Esophagus (tissue), 2 donors: ENCODE data around the gene HYI. TPM values are rescaled to one million over a fixed set of nuclear protein-coding genes. Genes with fewer than 3 reads are reported as not detected.
"Not testable (repeated sequence)": the region's sequence is repeated elsewhere in the genome, so short reads cannot be mapped to it uniquely, and the experiment has no call there.

ENCODE experiments used
- H3K27ac ChIP-seq, 2 donors: one replicate each; pipeline ENCODE4 v1.5.1; 2013; ENCODE audit warnings: low read depth in 2 of 2, mild to moderate bottlenecking in 2 of 2, inconsistent platforms in 1 of 2, low read length in 1 of 2, moderate library complexity in 1 of 2
- H3K27me3 ChIP-seq, 2 donors: one replicate each; pipeline ENCODE4 v1.6.1; 2013; ENCODE audit warnings: low read length in 2 of 2, control low read depth in 1 of 2, mild to moderate bottlenecking in 1 of 2; ENCODE audit not compliant: insufficient read depth in 2 of 2, control insufficient read depth in 1 of 2
- H3K36me3 ChIP-seq, 2 donors: one replicate each; pipeline ENCODE4 v1.6.1; 2013; ENCODE audit warnings: low read length in 1 of 2; ENCODE audit not compliant: control insufficient read depth in 2 of 2, insufficient read depth in 2 of 2
- H3K4me1 ChIP-seq, 2 donors: one replicate each; pipeline ENCODE4 v1.6.1; 2013; ENCODE audit warnings: low read length in 1 of 2; ENCODE audit not compliant: control insufficient read depth in 2 of 2, insufficient read depth in 2 of 2
- H3K4me3 ChIP-seq, 2 donors: one replicate each; pipeline ENCODE4 v1.5.1; 2013; ENCODE audit warnings: low read length in 2 of 2, mild to moderate bottlenecking in 2 of 2, low read depth in 1 of 2, moderate library complexity in 1 of 2
- H3K9me3 ChIP-seq, 2 donors: one replicate each; pipeline ENCODE4 v1.6.1; 2013; ENCODE audit warnings: mild to moderate bottlenecking in 2 of 2, low read depth in 1 of 2, low read length in 1 of 2, moderate library complexity in 1 of 2; ENCODE audit not compliant: control insufficient read depth in 2 of 2, insufficient read depth in 1 of 2
- WGBS, 2 donors: extraction: QIAGEN DNeasy Blood & Tissue Kit; methylation state at CpG; one replicate each; pipeline ENCODE4 v1.1.7; 2013; 5-methylcytosine and 5-hydroxymethylcytosine counted together
- polyA plus RNA-seq, 2 donors: library from polyadenylated mRNA; stranded (reverse); fragments of 200-250 nt; gene quantifications; one replicate each; pipeline ENCODE4 v1.2.3, GENCODE V29; 2013
- donor health status: healthy with polysubstance abuse.
- donor health status: Bipolar disorder and iron deficiency.

Gene HYI
- polyA plus RNA-seq, 2 donors = 22.8 to 27.4 TPM

DNA sequence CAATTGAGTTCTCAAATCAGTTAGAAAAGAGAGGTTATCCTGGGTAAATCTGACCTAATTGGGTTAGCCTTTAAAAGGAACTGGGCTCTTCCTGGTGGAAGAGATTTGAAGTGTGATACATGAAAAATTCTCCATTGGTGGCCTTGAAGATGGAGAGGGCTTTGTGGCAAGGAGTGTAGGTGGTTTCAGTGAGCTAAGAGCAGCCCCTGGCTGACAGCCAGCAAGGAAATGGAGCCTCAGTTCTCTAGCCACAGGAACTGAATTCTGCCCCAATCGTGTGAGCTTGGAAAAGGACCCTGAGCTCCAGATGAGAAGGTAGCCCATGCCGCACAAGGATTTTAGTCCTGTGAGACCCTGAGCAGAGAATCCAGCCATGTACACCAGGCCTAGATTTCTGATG, 12.7 kb upstream of the HYI start:
- Histone ChIP-seq H3K4me1 (peaks cover 0 to 2% of the 10 kb centered on the region in 2 donors), H3K9me3 (no peaks in the 10 kb centered on the region), H3K36me3 (no peaks in the 10 kb centered on the region), H3K27me3 (no peaks in the 10 kb centered on the region), H3K27ac (no peak overlapping the region), H3K4me3 (no peak overlapping the region)
- 67 to 70% methylated on average over 2 of the region's 2 CpGs for WGBS, 2 donors

DNA sequence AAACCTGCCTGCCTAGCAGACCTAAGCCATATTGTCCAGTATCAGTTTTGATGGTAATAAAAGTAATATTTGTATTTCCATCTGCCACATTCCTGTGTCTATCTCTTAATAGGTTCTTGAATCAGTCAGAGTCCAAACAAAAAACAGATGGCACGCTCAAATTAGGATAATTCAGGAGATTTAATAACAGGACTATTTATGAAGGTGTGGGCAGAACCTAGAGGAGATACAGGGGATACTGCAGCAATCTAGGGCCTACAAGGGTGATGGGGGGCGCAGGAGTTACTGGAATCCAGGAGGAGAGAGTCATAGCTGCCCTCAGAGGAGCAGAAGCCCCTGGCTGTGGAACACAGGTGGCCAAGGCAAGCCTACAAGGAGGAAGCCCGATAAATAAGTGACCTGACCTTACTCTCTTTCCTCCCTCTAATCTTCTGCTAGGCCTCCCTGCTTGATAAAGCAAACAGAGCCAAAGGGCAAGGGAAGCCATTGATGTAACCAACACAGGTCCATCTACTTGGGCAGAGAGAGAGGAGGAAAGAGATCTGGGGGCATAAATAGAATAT, 11.9 kb upstream of the HYI start:
- Histone ChIP-seq H3K36me3 (no peaks in the 10 kb centered on the region), H3K27ac (no peak overlapping the region), H3K27me3 (no peaks in the 10 kb centered on the region), H3K4me3 (no peak overlapping the region), H3K9me3 (no peaks in the 10 kb centered on the region), H3K4me1 (peaks cover 0 to 2% of the 10 kb centered on the region in 2 donors)
- 66 to 72% methylated on average over 3 of the region's 3 CpGs for WGBS, 2 donors

DNA sequence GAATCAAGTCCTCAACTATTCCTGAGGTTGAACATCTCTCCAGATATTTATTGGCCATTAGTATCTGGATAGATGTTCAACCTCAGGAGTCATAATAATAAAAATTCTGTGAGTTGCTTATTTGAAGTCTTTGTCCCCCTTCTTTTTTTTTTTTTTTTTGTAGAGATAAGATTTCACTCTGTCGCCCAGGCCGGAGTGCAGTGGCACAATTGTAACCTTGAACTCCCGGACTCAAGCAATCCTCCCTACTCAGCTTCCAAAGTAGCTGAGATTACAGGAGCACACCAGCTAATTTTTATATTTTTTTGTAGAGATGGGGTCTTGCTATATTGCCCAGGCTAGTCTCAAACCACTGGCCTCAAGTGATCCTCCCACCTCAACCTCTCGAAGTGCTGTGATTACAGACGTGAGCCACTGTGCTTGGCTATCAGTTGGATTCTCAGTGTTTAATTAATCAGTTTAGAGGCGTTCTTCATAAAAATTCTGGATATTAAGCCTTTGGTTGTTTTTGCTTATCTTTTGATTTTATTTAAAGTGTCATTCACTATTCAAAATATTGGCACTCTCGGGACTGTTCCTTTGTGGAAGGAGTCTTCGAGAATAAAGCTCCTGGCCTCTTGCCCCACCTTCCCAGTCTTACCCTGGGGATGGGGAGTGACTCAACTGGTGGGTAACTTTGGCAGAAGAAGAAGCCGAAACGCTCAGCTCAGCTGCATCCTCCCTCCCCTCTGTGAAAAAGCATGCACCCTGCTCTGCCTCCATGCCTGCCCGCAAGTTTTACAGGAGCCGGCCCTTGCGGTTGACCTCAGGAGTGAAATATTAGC, 11.2 kb upstream of the HYI start:
- H3K27me3 ChIP-seq = no peaks in the 10 kb centered on the region
- WGBS, 2 donors = 67 to 75% methylated on average over 13 of the region's 13 CpGs
- H3K36me3 ChIP-seq = no peaks in the 10 kb centered on the region
- H3K9me3 ChIP-seq = no peaks in the 10 kb centered on the region
- no peak overlapping the region for H3K27ac ChIP-seq
- no peak overlapping the region for H3K4me3 ChIP-seq
- peaks cover 0 to 2% of the 10 kb centered on the region in 2 donors for H3K4me1 ChIP-seq

DNA sequence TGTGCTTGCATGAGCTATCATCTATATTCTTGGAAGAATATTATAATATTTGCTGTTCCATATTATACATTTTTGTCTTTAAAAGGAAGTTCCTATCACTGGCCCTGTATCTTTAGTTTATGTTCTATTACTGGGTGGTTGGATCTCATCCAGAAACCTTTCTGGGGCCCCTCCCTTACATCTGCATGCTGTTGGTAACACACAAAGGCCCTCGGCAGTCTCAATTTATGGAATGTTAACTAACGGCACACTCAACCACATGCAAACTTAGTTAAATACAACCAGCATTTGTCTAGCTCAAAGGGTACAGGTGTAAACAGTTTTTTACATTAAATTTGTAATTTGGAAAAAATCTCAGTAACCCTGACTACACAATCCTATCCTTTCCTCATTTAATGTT, 9.7 kb upstream of the HYI start:
- H3K4me1 ChIP-seq = peaks cover 0 to 2% of the 10 kb centered on the region in 2 donors
- H3K27ac ChIP-seq = no peak overlapping the region
- no peaks in the 10 kb centered on the region for H3K36me3 ChIP-seq
- H3K9me3 ChIP-seq = no peaks in the 10 kb centered on the region
- WGBS, 2 donors = 38 to 51% methylated on average over 2 of the region's 2 CpGs
- no peaks in the 10 kb centered on the region for H3K27me3 ChIP-seq
- no peak overlapping the region for H3K4me3 ChIP-seq

DNA sequence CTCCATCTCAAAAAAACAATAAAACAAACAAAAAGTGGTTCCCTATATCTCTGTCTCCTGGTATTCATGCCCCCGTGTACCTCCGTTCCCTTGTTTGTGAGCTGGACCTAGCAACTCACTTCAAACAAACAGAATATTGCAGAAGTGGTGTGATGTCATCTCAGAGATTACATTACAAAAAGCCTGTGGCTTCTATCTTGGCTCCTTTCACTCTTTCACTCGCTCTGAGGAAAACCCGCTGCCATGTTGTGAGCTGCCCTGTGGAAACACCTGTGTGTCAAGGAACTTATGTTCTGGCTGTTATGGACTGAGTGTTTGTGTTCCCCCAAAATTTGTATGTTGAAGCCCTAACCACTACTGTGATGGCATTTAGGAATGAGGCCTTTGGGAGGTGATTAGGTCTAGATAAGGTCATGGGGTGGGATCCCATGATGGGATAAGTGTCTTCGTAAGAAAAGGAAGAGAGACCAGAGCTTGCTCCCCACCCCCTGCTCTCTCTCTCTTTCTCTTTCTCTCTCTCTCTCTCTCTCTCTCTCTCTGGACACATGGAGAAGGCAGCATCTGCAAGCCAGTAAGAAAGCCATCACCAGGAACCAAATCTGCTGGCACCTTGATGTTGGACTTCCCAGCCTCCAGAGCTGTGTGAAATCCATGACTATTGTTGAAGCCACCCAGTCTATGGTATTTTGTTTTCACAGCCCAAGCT, 7.4 kb upstream of the HYI start:
- no peak overlapping the region for H3K4me3 ChIP-seq
- no peaks in the 10 kb centered on the region for H3K9me3 ChIP-seq
- 81 to 93% methylated on average over 5 of the region's 5 CpGs for WGBS, 2 donors
- H3K27ac ChIP-seq = no peak overlapping the region
- H3K27me3 ChIP-seq = no peaks in the 10 kb centered on the region
- H3K36me3 ChIP-seq = no peaks in the 10 kb centered on the region
- no peaks in the 10 kb centered on the region for H3K4me1 ChIP-seq

DNA sequence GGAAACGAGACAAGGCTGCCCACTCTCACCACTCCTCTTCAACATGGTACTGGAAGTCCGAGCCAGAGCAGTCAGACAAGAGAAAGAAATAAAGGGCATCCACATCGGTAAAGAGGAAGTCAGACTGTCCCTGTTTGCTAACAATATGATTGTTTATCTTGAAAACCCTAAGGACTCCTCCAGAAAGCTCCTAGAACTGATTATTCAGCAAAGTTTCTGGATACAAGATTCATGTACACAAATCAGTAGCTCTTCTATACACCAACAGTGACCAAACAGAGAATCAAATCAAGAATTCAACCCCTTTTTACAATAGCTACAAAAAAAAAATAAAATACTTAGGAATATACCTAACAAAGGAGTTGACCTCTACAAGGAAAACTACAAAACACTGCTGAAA, 4.6 kb upstream of the HYI start:
- H3K9me3 ChIP-seq, H3K4me3 ChIP-seq, H3K27me3 ChIP-seq, H3K36me3 ChIP-seq, H3K27ac ChIP-seq, H3K4me1 ChIP-seq: not testable (repeated sequence)
- WGBS, 2 donors = 86 to 89% methylated on average over 3 of the region's 3 CpGs

DNA sequence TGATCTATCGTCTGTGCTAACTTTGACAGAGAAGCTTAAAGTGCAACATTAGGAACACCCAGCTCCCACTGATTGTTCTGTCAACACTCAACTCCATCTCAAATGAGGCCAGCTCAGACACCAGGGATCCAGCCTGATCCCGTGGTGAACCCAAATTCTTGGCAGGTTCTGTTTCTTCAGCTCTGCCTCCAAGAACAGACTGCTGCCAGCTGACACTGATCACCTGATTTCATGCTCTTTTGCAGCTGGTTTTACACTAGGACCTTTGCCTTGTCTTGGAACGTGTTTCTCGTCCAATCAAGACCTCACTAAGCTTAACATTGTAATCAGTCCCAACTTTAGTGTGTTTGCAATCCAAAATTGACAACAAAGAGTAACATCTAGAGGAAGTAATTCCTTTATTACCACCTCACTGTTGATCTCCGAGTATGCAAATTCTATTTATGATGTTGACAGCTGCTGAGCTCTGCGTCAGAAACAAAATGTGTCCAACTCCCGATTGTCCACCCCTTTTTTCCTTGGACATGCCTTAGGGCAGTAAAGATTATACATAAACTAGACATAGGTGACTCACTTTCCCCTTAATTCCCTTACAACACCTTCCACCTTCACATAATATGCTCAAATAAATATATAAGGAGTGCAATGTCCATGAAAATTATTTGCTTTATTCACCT, 1.6 kb upstream of the HYI start:
- no peak overlapping the region for H3K4me3 ChIP-seq
- no peaks in the 10 kb centered on the region for H3K9me3 ChIP-seq
- H3K4me1 ChIP-seq = peaks cover 0 to 2% of the 10 kb centered on the region in 2 donors
- WGBS, 2 donors = 62 to 75% methylated on average over 7 of the region's 7 CpGs
- H3K27ac ChIP-seq = peak overlapping the region in 1 of 2 donors; percentile 35
- H3K27me3 ChIP-seq = no peaks in the 10 kb centered on the region
- peaks cover 8 to 13% of the 10 kb centered on the region in 2 donors for H3K36me3 ChIP-seq

DNA sequence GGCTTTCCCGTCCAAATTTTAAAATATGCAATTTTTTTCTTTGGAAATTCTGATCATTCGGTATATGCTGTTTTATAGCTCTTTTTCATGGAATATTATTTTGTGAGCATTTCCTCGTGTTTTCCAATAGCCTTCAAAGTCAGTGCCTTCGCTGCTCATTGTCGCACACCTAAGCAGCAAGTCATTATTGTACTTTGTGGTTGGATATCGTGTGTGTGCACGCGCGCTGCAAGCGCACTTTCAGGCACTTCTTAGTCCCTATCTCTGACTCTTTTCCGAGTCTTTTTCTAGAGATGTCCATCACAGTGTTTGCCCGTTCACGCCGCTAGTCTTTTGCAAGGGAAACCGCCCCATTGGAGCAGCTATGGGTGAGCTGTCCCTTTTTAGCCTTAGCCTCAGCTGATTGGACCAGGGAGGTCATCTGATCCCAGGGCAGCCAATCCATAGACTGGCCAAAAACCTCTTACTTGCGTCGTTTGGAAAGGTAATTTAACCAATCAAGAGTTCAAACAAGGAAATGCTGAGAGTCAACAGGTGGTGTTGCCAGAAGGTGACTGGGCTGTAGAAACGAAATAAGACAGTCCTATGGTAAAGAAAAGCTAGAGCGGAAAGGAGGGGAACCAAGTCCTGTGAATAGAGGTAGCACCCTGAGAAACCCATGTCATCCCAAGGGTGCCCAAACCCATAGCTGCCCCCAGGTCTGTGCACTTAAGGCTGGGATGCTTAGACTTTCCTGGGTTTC, 710 bp upstream of the HYI start:
- Histone ChIP-seq H3K9me3 (no peaks in the 10 kb centered on the region), H3K36me3 (peaks cover 14 to 21% of the 10 kb centered on the region in 2 donors), H3K4me3 (peak overlapping the region; percentile 26 to 53), H3K27me3 (no peaks in the 10 kb centered on the region), H3K4me1 (peaks cover 0 to 2% of the 10 kb centered on the region in 2 donors), H3K27ac (peak overlapping the region; percentile 79 to 84)
- 6 to 8% methylated on average over 19 of the region's 19 CpGs for whole genome bisulfite sequencing, 2 donors
